Fibroblast of skin of left quadriceps (primary cell): ENCODE data around the gene LDHD.
A peak's percentile ranks its signal among the peaks of the same experiment; 100 is the strongest.
"Not testable (repeated sequence)": the region's sequence is repeated elsewhere in the genome, so short reads cannot be mapped to it uniquely, and the experiment has no call there.

Source experiments
- DNase-seq, 2 experiments: peaks; one replicate each; pipeline ENCODE4 v3.0.0-alpha.2; 2013; ENCODE audit warnings: low read depth in 2 of 2

Gene LDHD

DNA sequence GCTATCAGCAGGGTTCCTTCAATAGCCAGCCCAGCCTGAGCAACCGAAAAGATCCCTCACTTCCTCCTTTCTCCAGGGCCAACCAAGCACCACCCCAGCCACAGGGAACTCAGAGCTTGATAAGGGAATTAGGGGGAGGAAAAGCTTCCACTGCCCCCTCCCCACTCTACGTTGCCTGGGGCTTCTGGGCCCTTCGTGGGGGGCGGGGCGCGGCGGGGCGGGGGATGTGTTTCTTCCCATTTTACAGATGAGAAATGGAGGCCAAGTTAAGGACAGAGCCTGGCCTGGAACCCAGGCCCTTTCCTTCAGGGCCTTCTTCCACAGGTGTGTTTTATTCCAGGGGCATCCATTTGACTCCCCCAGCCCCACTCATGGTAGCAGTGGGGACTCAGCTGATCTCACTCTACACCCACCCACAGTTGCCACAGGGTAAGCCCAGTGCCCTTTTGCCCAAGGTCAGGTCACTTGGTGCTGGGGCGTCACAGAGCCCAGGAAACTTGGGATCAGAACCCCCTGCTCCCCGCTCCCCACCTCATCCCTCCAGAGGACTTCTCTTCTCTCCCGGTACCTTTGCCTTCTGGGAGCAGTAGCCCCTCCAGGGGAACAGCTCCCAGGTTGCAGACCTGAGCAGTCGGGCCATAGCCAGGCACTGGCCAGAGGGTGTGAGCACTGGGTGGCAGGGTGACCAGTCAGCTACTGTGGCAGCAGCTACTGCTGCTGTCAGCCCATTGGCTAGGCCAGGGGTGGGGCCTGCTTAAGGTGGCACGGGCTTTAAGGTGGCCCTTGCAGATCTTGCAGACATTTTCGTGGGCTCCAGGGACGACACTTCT, at the start of gene LDHD:
Gene LDHD, minus strand, starts transcription at position 700 of the 830 bp plus-strand sequence. Its CDS starts 60 bp downstream, at position 640.
- no peak for DNase-seq

GRCh38 chr16:75160386-75160785, 43.8 kb upstream of the LDHD start:
- DNase-seq = no peak

DNA sequence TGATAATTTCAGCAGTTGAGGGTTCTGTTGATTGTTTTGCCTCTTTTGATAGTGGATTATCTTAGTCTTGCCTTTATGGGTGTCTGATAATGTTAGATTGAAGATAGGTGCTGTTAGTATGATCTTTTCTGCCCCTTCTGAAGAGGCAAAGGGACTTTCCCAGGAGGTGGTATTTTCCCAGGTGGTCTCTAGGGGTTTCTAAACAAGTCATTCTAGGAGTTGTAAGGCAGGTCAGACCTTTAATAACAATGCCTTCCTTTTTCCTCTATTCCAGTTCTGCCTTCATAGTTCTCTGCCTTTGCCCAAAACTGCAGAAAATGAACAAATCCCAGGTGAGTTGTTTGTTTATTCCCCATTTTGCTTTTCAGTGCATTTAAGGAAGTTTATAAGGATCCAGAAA, 36.1 kb upstream of the LDHD start:
- DNase-seq = no peak

GRCh38 chr16:75151798-75152197, 35.2 kb upstream of the LDHD start:
- no peak for DNase-seq

- DNase-seq = peak; percentile 80 to 82
These were observed 32.0 kb upstream of the LDHD start, which contains the start of gene ZFP1 for GRCh38 chr16:75148311-75149195. TSS of gene ZFP1 (plus strand) at chr16:75148524. CDS start at chr16:75152952, 4,428 bp downstream.

GRCh38 chr16:75147968-75148310, 31.4 kb upstream of the LDHD start:
- no peak for DNase-seq

- no peak for DNase-seq
These were observed 27.4 kb upstream of the LDHD start for GRCh38 chr16:75143941-75144340.

DNA sequence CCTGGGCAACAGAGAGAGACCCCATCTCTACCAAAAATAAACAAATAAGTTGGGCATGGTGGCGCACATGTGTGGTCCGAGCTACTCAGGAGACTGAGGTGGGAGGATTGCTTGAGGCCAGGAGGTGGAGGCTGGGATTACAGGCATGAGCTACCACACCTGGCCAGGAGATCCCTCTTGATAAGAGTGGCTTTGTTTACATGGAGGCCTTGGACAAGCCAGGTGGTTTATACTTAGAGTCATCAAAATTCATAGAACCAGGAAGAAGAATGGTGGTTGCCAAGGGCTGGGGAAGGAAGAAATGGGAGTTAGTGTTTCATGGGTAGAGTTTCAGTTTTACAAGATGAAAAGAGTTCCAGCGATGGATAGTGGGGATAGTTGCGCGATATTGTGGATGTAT, 22.9 kb upstream of the LDHD start:
- DNase-seq = no peak

GRCh38 chr16:75138636-75139035, 22.1 kb upstream of the LDHD start:
- DNase-seq = peak; percentile 40 to 41

DNA sequence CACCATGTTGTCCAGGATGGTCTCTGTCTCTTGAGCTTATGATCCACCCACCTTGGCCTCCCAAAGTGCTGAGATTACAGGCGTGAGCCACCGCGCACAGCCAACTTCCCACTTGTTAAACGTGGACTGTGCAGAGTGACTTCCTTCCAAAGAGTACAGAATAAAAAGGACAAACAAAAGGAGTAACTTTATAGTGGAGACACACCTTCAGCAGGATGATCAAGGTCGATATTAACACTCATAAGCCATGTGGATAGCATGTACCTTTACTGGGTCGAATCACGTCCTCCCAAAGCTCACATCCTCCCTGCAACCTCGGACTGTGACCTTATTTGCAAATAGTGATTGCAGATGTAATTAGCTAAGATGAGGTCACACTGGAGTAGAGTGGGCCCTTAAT, 21.7 kb upstream of the LDHD start:
- no peak for DNase-seq

- DNase-seq = no peak
These were observed 14.5 kb upstream of the LDHD start for GRCh38 chr16:75131081-75131480.

DNA sequence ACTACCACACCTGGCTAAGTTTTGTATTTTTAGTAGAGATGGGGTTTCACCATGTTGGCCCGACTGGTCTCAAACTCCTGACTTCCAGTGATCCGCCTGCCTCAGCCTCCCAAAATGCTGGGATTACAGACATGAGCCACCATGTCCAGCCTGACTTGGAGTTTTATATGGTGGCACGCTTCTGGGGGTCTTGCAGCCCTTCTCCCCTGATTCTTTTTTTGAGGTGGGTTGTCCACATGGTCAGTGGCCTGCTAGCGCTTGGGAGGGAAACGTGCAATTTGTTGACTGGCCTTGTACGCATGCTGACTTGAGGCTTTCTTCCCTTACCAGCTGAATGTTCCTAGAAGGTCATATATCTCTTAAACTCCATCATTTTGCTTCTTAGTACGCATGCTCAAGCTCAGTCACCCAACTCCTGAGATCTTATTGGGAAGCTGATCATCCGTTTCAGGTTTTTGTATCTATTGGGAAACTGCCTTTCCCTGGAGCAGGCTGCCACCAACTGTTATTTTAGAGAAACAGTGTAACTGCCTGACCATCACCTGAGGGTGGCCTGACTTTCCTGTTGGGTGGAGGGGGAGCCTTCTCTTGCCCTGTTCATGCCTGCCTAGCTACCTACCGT, 13.7 kb upstream of the LDHD start:
- no peak for DNase-seq

- not testable (repeated sequence) for DNase-seq
These were observed 13.0 kb upstream of the LDHD start for GRCh38 chr16:75129421-75130149.

- no peak for DNase-seq
These were observed 11.3 kb upstream of the LDHD start for GRCh38 chr16:75127713-75128415.

- DNase-seq = no peak
These were observed 6.0 kb upstream of the LDHD start for GRCh38 chr16:75122609-75123008.

- DNase-seq = no peak
These were observed 5.5 kb upstream of the LDHD start for GRCh38 chr16:75121949-75122568.

DNA sequence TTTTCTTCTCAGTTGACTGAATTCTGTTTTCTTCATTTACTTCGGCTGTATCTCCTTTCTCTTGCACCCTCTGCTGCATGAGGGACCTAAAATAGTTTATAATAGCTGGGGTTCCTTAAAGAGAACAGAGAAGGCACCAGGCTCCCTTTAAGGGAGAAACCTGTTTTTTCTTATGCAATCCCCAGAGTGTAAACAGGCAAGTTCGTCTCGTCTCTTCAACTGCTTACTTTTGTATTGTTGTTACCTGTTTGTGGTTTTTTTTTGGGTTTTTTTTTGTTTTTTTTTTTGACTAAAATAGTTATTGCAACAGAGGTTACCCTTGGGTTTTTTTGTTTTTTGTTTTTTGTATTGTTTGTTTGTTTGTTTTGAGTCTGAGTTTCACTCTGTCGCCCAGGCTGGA, 3.7 kb upstream of the LDHD start:
- DNase-seq = no peak

GRCh38 chr16:75118943-75119539, 2.5 kb upstream of the LDHD start:
- DNase-seq = no peak

GRCh38 chr16:75116911-75117245, 298 bp upstream of the LDHD start:
- no peak for DNase-seq
